Loucy (cell line): ENCODE measurements around the gene ALDH3A2.

Experiments
- EZH2phosphoT487 ChIP-seq: fragments of 200-600 bp; IDR thresholded peaks from 2 replicates; pipeline ENCODE4 v1.6.1; 2018; ENCODE audit warnings: antibody characterized with exemption, mild to moderate bottlenecking, moderate library complexity, borderline replicate concordance
- TF ChIP-seq, protein P1 (sequence below): fragments of 200-600 bp; sonication (generic); conservative IDR thresholded peaks from 2 replicates; pipeline ENCODE4 v1.5.1; 2014; ENCODE audit warnings: mild to moderate bottlenecking, antibody characterized with exemption, low read length

DNA sequence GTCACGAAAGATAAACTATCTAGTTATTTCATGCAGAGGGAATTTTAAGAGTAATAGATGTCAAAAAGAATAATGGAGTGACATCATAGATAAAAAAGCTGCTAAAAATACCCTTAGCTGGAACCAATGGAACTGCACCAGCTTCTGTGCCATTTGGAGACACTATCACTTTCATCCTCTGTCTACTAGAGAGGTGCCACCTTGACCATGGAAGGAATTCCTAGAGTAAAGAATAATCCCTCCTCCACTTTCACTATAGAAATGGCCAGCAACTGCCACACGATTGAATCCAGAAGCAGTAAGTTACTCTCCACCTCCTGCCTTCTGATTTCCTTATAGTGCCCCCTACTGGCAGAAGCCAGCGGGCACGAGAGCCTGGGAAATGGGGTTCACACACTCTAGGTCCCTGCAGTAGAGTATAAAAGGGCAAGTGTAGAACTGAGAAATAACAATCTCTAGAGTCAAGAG is 2.8 kb upstream of the ALDH3A2 start:
- TF ChIP-seq, protein P1, sequence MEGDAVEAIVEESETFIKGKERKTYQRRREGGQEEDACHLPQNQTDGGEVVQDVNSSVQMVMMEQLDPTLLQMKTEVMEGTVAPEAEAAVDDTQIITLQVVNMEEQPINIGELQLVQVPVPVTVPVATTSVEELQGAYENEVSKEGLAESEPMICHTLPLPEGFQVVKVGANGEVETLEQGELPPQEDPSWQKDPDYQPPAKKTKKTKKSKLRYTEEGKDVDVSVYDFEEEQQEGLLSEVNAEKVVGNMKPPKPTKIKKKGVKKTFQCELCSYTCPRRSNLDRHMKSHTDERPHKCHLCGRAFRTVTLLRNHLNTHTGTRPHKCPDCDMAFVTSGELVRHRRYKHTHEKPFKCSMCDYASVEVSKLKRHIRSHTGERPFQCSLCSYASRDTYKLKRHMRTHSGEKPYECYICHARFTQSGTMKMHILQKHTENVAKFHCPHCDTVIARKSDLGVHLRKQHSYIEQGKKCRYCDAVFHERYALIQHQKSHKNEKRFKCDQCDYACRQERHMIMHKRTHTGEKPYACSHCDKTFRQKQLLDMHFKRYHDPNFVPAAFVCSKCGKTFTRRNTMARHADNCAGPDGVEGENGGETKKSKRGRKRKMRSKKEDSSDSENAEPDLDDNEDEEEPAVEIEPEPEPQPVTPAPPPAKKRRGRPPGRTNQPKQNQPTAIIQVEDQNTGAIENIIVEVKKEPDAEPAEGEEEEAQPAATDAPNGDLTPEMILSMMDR, result peak; percentile 91
- no peak for TF ChIP-seq EZH2phosphoT487
